Karpas-422 (cell line): ENCODE results near the gene ANTXR1. TPM values are rescaled to one million over a fixed set of nuclear protein-coding genes. Genes with fewer than 3 reads are reported as not detected.

Experiments
- DNase-seq: peaks from one replicate; pipeline ENCODE4 v3.0.0-alpha.2; 2015
- H2AFZ ChIP-seq: fragments of 200-600 bp; sonication (generic); 2 replicates; pipeline ENCODE4 v1.6.1; 2014; ENCODE audit warnings: antibody characterized with exemption, low read length, mixed read lengths
- H3K27ac ChIP-seq: fragments of 200-600 bp; sonication (generic); 2 replicates; pipeline ENCODE4 v1.5.1; 2014; ENCODE audit warnings: mild to moderate bottlenecking, low read length, moderate library complexity
- H3K27me3 ChIP-seq: fragments of 200-600 bp; sonication (generic); 2 replicates; pipeline ENCODE4 v1.6.1; 2014; ENCODE audit warnings: low read length, mixed read lengths
- H3K36me3 ChIP-seq: fragments of 200-600 bp; sonication (generic); 2 replicates; pipeline ENCODE4 v1.6.1; 2014; ENCODE audit warnings: low read length, mixed read lengths; ENCODE audit not compliant: insufficient read depth
- H3K4me1 ChIP-seq: fragments of 200-600 bp; sonication (generic); 2 replicates; pipeline ENCODE4 v1.6.1; 2014; ENCODE audit warnings: mild to moderate bottlenecking, low read length, mixed read lengths
- H3K4me2 ChIP-seq: fragments of 200-600 bp; sonication (generic); 2 replicates; pipeline ENCODE4 v1.6.1; 2014; ENCODE audit warnings: low read length, low read depth, mild to moderate bottlenecking; ENCODE audit not compliant: poor library complexity, severe bottlenecking
- H3K4me3 ChIP-seq: fragments of 200-600 bp; sonication (generic); 2 replicates; pipeline ENCODE4 v1.5.1; 2014; ENCODE audit warnings: mild to moderate bottlenecking, antibody characterized with exemption, low read length, mixed read lengths
- H3K79me2 ChIP-seq: fragments of 200-600 bp; sonication (generic); 2 replicates; pipeline ENCODE4 v1.6.1; 2014; ENCODE audit warnings: mild to moderate bottlenecking, low read length, mixed read lengths
- H3K9ac ChIP-seq: fragments of 200-600 bp; sonication (generic); 2 replicates; pipeline ENCODE4 v1.6.0; 2014; ENCODE audit warnings: low read length
- H3K9me2 ChIP-seq: fragments of 200-600 bp; sonication (generic), shearing (Covaris generic); replicated peaks from 2 replicates; pipeline ENCODE4 v1.6.0; 2014; ENCODE audit warnings: mild to moderate bottlenecking, low read length, moderate library complexity; ENCODE audit not compliant: insufficient read depth
- H3K9me3 ChIP-seq: fragments of 300-700, 200-600 bp; sonication (generic); 2 replicates; pipeline ENCODE4 v1.6.1; 2014; ENCODE audit warnings: low read length, mixed read lengths
- H4K20me1 ChIP-seq: fragments of 200-600 bp; sonication (generic); 2 replicates; pipeline ENCODE4 v1.6.1; 2014; ENCODE audit warnings: mild to moderate bottlenecking, antibody characterized with exemption, low read length, low read depth; ENCODE audit not compliant: insufficient read depth
- total RNA-seq: library from RNA; depleted of rRNA; stranded (reverse); fragments of >200 nt; shearing (Covaris generic); gene quantifications from 2 replicates; pipeline ENCODE4 v1.2.3, GENCODE V29; 2014; ENCODE audit warnings: low replicate concordance

Gene ANTXR1
- total RNA-seq, 1 experiment from 2014 or later, result not detected

DNA sequence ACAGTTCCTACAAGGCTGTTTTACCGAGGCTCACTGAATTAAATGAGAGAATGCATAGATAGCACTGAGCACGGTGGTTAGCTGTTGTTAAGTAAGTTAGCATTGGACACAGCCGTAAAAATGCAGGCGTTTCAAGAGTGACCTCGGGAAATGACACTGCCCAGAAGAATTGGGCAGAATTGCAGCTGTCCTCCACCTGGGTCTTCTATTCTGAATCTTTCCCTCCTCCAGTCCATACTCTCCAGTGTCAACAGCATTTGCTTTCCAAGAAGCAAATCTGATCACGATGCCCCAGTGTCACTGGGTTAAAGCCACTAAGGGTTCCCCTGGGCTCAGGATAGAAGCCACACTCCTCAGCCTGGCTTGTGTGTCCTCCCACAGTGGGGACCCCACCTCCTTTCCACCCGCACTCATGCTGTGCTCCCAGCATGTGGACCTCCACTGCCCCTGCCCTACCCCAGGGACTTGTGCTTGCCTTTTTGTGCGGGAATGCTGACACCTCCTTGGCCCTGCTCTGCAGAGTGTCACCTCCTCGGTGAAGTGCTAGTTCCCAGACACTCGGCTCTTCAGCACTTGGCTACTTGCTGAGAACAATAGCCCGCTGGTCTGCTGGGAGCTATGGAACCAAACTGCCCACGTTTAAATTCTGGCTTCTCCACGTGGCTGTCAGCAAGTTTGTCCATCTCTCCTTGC, 135.0 kb downstream of the ANTXR1 start:
- Histone ChIP-seq H3K79me2 (no peaks in the 10 kb centered on the region), H4K20me1 (no peaks in the 10 kb centered on the region), H3K36me3 (no peaks in the 10 kb centered on the region), H2AFZ (no peak overlapping the region), H3K9me2 (no peaks in the 10 kb centered on the region), H3K9ac (no peak overlapping the region), H3K4me1 (no peaks in the 10 kb centered on the region), H3K9me3 (no peaks in the 10 kb centered on the region), H3K27me3 (no peaks in the 10 kb centered on the region), H3K4me2 (no peak overlapping the region), H3K4me3 (no peak overlapping the region), H3K27ac (no peak overlapping the region)
- DNase-seq, result no peak

- no peak overlapping the region for H3K4me2 ChIP-seq
- no peak overlapping the region for H3K9ac ChIP-seq
- H3K27ac ChIP-seq, result no peak overlapping the region
- H3K36me3 ChIP-seq, result no peaks in the 10 kb centered on the region
- no peaks in the 10 kb centered on the region for H3K9me3 ChIP-seq
- H3K27me3 ChIP-seq, result no peaks in the 10 kb centered on the region
- no peaks in the 10 kb centered on the region for H4K20me1 ChIP-seq
- H2AFZ ChIP-seq, result no peak overlapping the region
- no peaks in the 10 kb centered on the region for H3K79me2 ChIP-seq
- H3K4me1 ChIP-seq, result no peaks in the 10 kb centered on the region
- no peak for DNase-seq
- no peaks in the 10 kb centered on the region for H3K9me2 ChIP-seq
- H3K4me3 ChIP-seq, result no peak overlapping the region
These were observed 136.7 kb downstream of the ANTXR1 start for GRCh38 chr2:69149631-69150215.

- Histone ChIP-seq H3K9me2 (no peaks in the 10 kb centered on the region), H3K27ac (no peak overlapping the region), H3K9me3 (no peaks in the 10 kb centered on the region), H3K4me2 (no peak overlapping the region), H3K36me3 (no peaks in the 10 kb centered on the region), H3K9ac (no peak overlapping the region), H3K4me1 (no peaks in the 10 kb centered on the region), H2AFZ (no peak overlapping the region), H3K4me3 (no peak overlapping the region), H3K79me2 (no peaks in the 10 kb centered on the region), H4K20me1 (no peaks in the 10 kb centered on the region), H3K27me3 (no peaks in the 10 kb centered on the region)
- no peak for DNase-seq
These were observed 139.0 kb downstream of the ANTXR1 start for GRCh38 chr2:69151931-69152330.

DNA sequence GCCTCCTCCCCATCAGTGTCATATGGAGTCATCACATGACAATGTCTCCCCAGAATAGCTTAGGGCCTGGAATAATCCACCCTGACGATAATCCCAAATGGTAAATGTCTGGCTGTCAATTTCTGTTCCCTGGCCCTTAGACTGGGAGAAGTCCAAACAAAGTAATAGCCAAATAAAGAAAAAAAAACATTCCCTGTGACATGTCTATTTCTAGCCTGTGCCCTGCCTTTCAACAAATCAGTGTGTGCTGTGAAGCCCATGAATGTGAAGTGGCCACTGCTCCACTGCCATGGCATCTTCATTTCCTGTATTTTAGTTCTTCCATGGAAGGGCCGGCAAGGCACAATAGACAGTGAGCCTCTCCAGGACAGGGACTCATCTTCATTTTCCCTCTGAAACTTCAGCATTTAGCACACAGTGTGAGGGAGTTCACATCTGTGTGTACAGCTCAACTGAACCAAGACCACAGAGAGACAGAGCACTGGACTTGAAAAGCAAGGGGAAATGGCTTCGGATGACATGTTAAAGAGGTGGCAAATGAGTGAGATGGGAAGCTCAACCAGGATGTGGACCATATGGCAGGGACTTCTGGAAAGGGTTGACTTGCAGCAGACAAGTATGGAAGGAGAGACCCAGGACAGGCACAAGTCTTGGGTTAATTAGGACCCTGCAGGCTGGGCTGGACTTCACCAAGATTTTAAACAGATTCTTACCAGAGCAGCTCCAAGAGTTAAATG, 140.0 kb downstream of the ANTXR1 start:
- no peaks in the 10 kb centered on the region for H3K4me1 ChIP-seq
- no peaks in the 10 kb centered on the region for H4K20me1 ChIP-seq
- H3K27me3 ChIP-seq, result no peaks in the 10 kb centered on the region
- no peak overlapping the region for H3K9ac ChIP-seq
- H3K79me2 ChIP-seq, result no peaks in the 10 kb centered on the region
- DNase-seq, result no peak
- no peak overlapping the region for H3K4me3 ChIP-seq
- H2AFZ ChIP-seq, result no peak overlapping the region
- no peaks in the 10 kb centered on the region for H3K36me3 ChIP-seq
- no peak overlapping the region for H3K27ac ChIP-seq
- H3K9me2 ChIP-seq, result no peaks in the 10 kb centered on the region
- no peaks in the 10 kb centered on the region for H3K9me3 ChIP-seq
- no peak overlapping the region for H3K4me2 ChIP-seq

DNA sequence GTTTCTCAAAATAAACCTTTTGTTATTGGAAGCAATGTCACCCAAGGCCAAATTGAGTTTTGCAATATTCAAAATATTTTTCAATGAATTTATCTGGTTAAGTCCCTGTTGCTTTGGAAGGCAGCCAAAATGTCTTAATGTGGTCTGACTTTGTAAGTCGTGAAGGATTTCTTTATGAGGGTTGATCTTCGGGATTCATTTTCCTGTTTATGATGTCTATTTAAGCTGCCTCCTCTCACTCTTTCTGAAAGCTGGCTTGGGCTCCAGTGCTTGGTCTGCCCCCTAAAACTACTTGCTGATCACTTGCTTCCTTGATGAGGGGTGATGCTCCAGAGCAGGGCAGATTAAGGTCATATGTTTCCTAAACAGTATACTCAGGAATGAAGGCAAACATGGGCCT, 141.1 kb downstream of the ANTXR1 start:
- Histone ChIP-seq H3K27me3 (no peaks in the 10 kb centered on the region), H3K9me2 (no peaks in the 10 kb centered on the region), H3K9me3 (no peaks in the 10 kb centered on the region), H2AFZ (no peak overlapping the region), H3K36me3 (no peaks in the 10 kb centered on the region), H3K79me2 (no peaks in the 10 kb centered on the region), H3K4me2 (no peak overlapping the region), H3K9ac (no peak overlapping the region), H3K4me3 (no peak overlapping the region), H4K20me1 (no peaks in the 10 kb centered on the region), H3K27ac (no peak overlapping the region), H3K4me1 (no peaks in the 10 kb centered on the region)
- DNase-seq, result no peak

- Histone ChIP-seq H3K4me2 (no peak overlapping the region), H3K4me1 (no peaks in the 10 kb centered on the region), H3K9ac (no peak overlapping the region), H3K9me3 (no peaks in the 10 kb centered on the region), H3K27me3 (no peaks in the 10 kb centered on the region), H3K27ac (no peak overlapping the region), H3K79me2 (no peaks in the 10 kb centered on the region), H3K9me2 (no peaks in the 10 kb centered on the region), H3K4me3 (no peak overlapping the region), H2AFZ (no peak overlapping the region), H4K20me1 (no peaks in the 10 kb centered on the region), H3K36me3 (no peaks in the 10 kb centered on the region)
- DNase-seq, result no peak
These were observed 143.6 kb downstream of the ANTXR1 start for GRCh38 chr2:69156624-69157023.

GRCh38 chr2:69157441-69157840, 144.5 kb downstream of the ANTXR1 start:
- Histone ChIP-seq H3K79me2 (no peaks in the 10 kb centered on the region), H3K27me3 (no peaks in the 10 kb centered on the region), H3K4me3 (no peak overlapping the region), H3K36me3 (no peaks in the 10 kb centered on the region), H3K4me1 (peaks cover 2% of the 10 kb centered on the region; the same call in 1 of the 2 replicates), H3K27ac (no peak overlapping the region), H2AFZ (no peak overlapping the region), H3K9me2 (no peaks in the 10 kb centered on the region), H4K20me1 (no peaks in the 10 kb centered on the region), H3K4me2 (no peak overlapping the region), H3K9ac (no peak overlapping the region), H3K9me3 (no peaks in the 10 kb centered on the region)
- no peak for DNase-seq

GRCh38 chr2:69159986-69160385, 147.0 kb downstream of the ANTXR1 start:
- H3K9me3 ChIP-seq, result no peaks in the 10 kb centered on the region
- no peaks in the 10 kb centered on the region for H3K9me2 ChIP-seq
- H4K20me1 ChIP-seq, result no peaks in the 10 kb centered on the region
- no peak for DNase-seq
- no peak overlapping the region for H3K4me3 ChIP-seq
- H2AFZ ChIP-seq, result no peak overlapping the region
- H3K79me2 ChIP-seq, result no peaks in the 10 kb centered on the region
- no peak overlapping the region for H3K27ac ChIP-seq
- no peaks in the 10 kb centered on the region for H3K36me3 ChIP-seq
- no peak overlapping the region for H3K4me2 ChIP-seq
- peaks cover 11% of the 10 kb centered on the region for H3K4me1 ChIP-seq
- no peak overlapping the region for H3K9ac ChIP-seq
- H3K27me3 ChIP-seq, result no peaks in the 10 kb centered on the region
